ENCODE measurements around the gene CCDC170. TPM values are rescaled to one million over a fixed set of nuclear protein-coding genes. Genes with fewer than 3 reads are reported as not detected.

The CCDC170 gene
- total and polyA plus RNA-seq, 12 donors = 0.13 to 1.6 (median 0.35) TPM

DNA sequence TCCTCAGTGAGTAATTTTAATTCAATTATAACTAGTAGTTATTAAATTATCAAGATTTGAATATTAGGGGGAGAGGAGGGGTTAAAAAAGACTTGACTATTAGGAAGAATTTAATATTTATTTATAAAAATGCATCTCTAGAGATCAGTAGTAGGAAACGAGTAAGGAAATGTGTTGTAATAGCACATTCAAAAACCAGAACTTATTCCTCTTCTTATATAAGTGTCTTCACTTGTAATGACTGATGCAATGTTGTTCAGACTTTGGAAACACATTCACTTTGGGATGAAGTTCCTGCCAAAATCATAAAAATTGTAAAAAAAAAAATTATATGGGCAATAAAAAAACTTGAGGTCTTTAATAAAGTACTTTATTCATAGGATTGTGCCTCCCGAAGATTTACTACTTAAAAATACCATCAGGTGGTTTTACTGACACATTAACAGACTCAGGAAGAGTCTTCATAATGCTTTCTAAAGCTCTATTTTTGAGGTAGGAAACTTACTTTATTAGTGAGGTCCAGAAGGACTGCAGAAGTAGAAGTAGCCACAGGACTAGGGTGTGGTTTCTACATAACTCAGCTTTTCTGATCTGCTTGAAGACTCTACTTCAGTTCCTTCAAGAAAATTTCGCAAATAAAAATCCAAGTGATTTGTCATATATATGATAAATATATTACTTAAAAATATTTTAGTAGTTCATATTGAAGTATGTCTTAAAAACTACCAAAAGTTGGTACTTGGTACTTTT is 59.8 kb downstream of the CCDC170 start:
- DNase-seq (no peak), ATAC-seq (peak in 2 of 8 donors; percentile 46 to 65)
- H3K9me3 ChIP-seq = peaks cover 0 to 29% (median 3%) of the 10 kb centered on the region in 11 donors
- intact Hi-C loops (cut with DNase I) = no loop called here
- H3K27ac ChIP-seq = peak overlapping the region in 3 of 10 donors; percentile 17 to 46 (median 41)
- no peaks in the 10 kb centered on the region for H3K27me3 ChIP-seq
- TF ChIP-seq, protein P1, sequence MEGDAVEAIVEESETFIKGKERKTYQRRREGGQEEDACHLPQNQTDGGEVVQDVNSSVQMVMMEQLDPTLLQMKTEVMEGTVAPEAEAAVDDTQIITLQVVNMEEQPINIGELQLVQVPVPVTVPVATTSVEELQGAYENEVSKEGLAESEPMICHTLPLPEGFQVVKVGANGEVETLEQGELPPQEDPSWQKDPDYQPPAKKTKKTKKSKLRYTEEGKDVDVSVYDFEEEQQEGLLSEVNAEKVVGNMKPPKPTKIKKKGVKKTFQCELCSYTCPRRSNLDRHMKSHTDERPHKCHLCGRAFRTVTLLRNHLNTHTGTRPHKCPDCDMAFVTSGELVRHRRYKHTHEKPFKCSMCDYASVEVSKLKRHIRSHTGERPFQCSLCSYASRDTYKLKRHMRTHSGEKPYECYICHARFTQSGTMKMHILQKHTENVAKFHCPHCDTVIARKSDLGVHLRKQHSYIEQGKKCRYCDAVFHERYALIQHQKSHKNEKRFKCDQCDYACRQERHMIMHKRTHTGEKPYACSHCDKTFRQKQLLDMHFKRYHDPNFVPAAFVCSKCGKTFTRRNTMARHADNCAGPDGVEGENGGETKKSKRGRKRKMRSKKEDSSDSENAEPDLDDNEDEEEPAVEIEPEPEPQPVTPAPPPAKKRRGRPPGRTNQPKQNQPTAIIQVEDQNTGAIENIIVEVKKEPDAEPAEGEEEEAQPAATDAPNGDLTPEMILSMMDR (IDR thresholded peaks at IDR 0.05) = no peak
- WGBS, 2 donors = 70 to 71% methylated on average over 3 of the region's 3 CpGs
- H3K4me3 ChIP-seq = no peak overlapping the region
- peaks cover 0 to 8% (median 0%) of the 10 kb centered on the region in 9 donors for H3K4me1 ChIP-seq
- no peaks in the 10 kb centered on the region for H3K36me3 ChIP-seq

DNA sequence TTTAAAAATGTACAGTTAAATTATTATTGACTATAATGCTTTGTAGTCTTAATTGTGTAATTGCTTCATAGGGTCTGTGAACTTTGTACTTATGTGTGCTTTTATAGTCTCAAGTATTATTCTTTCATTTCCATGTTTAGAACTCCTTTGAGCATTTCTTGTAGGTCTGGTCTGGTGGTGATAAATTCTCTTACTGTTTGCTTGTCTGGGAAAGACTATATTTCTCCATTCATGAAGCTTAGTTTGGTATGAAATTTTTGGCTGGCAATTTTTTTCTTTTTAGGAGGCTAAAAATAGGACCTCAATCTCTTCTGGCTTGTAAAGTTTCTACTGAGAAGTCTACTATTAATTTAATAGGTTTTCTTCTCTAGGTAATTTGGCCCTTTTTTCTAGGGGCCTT is 67.4 kb downstream of the CCDC170 start:
- ATAC-seq (no peak), DNase-seq (no peak)
- Histone ChIP-seq H3K36me3 (no peaks in the 10 kb centered on the region), H3K27ac (no peak overlapping the region), H3K4me3 (no peak overlapping the region), H3K4me1 (no peaks in the 10 kb centered on the region), H3K27me3 (peaks cover 0 to 5% (median 0%) of the 10 kb centered on the region in 7 donors), H3K9me3 (peaks cover 0 to 67% (median 26%) of the 10 kb centered on the region in 11 donors)
- TF ChIP-seq, protein P1 (IDR thresholded peaks at IDR 0.05) = no peak
- intact Hi-C loops (cut with DNase I) = no loop called here

DNA sequence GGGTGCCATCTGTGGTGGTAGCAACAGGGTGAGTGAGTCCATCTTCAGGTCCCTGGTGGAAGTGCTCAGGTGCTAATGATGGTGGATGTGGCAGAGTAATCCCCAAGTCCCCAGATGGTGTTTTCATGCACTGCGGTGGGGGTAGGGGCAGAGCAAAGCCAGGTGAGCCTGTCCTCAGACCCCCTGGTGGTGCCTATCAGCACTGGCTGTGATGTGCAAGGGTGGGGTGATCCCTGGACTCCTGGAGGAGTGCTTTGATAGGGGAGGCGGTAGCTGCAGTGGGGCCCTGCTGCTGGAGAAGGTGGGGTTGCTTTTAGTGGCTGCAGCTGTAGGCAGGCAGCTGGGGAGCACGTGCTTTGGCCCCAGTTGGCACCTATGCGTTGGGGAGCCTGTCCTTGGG is 70.8 kb downstream of the CCDC170 start:
- intact Hi-C loops (cut with DNase I) = no loop called here
- no peak for DNase-seq
- TF ChIP-seq, protein P1 (IDR thresholded peaks at IDR 0.05) = no peak
- Histone ChIP-seq H3K27ac (no peak overlapping the region), H3K4me3 (no peak overlapping the region), H3K4me1 (no peaks in the 10 kb centered on the region), H3K27me3 (peaks cover 0 to 5% (median 0%) of the 10 kb centered on the region in 7 donors), H3K36me3 (no peaks in the 10 kb centered on the region), H3K9me3 (peaks cover 0 to 44% (median 15%) of the 10 kb centered on the region in 11 donors)
- 61 to 66% methylated on average over 4 of the region's 4 CpGs for WGBS, 2 donors
- no peak for ATAC-seq

- ATAC-seq (no peak), DNase-seq (no peak)
- Histone ChIP-seq H3K9me3 (peaks cover 0 to 31% (median 14%) of the 10 kb centered on the region in 11 donors), H3K27ac (no peak overlapping the region), H3K36me3 (no peaks in the 10 kb centered on the region), H3K4me1 (no peaks in the 10 kb centered on the region), H3K27me3 (peaks cover 0 to 5% (median 0%) of the 10 kb centered on the region in 7 donors), H3K4me3 (no peak overlapping the region)
- TF ChIP-seq, protein P1 (IDR thresholded peaks at IDR 0.05) = no peak
- 48 to 56% methylated on average over 1 of the region's 1 CpG for WGBS, 2 donors
- intact Hi-C loops (cut with DNase I) = no loop called here
Measured at GRCh38 chr6:151565940-151566339, 72.1 kb downstream of the CCDC170 start.
